Panc1 (cell line): ENCODE measurements around the gene SCRN3. TPM values are rescaled to one million over a fixed set of nuclear protein-coding genes. Genes with fewer than 3 reads are reported as not detected.

Experiments
- ATAC-seq: fragments of 200-7000 bp; cut with Tn5 transposase; 2 replicates; pipeline ENCODE4 v1.9.1; 2020; ENCODE audit warnings: mild to moderate bottlenecking, moderate library complexity
- BruUV-seq: library from RNA; stranded (reverse); fragments of 400-500 nt; replicated peaks from 2 replicates; lab custom pipeline; 2021; lab: Mats Ljungman, UMichigan
- CTCF ChIA-PET: fragments of 300-600 bp; sonication (Branson Sonifier 250); formaldehyde crosslinking; loops from one replicate; lab custom pipeline; 2022; ENCODE audit warnings: antibody characterized with exemption; lab: Charles Lee
- POLR2A ChIA-PET: fragments of 300-600 bp; sonication (Branson Sonifier 250); formaldehyde crosslinking; loops from one replicate; lab custom pipeline; 2022; ENCODE audit warnings: antibody characterized with exemption; lab: Charles Lee
- DNase-seq: peaks from one replicate; pipeline ENCODE4 v3.0.0-alpha.2; 2010; ENCODE audit warnings: low read depth, low spot score
- H3K27ac ChIP-seq: 2 replicates; pipeline ENCODE4 v1.5.1; 2011; ENCODE audit warnings: mild to moderate bottlenecking, low read length, inconsistent platforms
- H3K27me3 ChIP-seq: fragments of 200-500 bp; sonication (Bioruptor generic); 2 replicates; pipeline ENCODE4 v1.6.0; 2014; ENCODE audit warnings: low read length, inconsistent platforms; ENCODE audit not compliant: control insufficient read depth, insufficient read depth
- H3K36me3 ChIP-seq: fragments of 200-500 bp; sonication (Bioruptor generic); 2 replicates; pipeline ENCODE4 v1.5.1; 2014; ENCODE audit warnings: inconsistent platforms, mild to moderate bottlenecking, low read length, moderate library complexity; ENCODE audit not compliant: control insufficient read depth, insufficient read depth
- H3K4me1 ChIP-seq: 2 replicates; pipeline ENCODE4 v1.5.1; 2011; ENCODE audit warnings: inconsistent platforms, mild to moderate bottlenecking, low read length, moderate library complexity; ENCODE audit not compliant: control insufficient read depth, insufficient read depth
- H3K4me3 ChIP-seq, 2 experiments: 2 replicates each; pipeline ENCODE4 v1.5.1; 2011 to 2012; ENCODE audit warnings: low read depth in 2 of 2, low read length in 2 of 2, mild to moderate bottlenecking in 2 of 2, inconsistent platforms in 1 of 2, moderate library complexity in 1 of 2
- H3K9me3 ChIP-seq: fragments of 200-500 bp; sonication (Bioruptor generic); 2 replicates; pipeline ENCODE4 v1.5.1; 2014; ENCODE audit warnings: low read depth, mild to moderate bottlenecking, inconsistent platforms, low read length, moderate library complexity; ENCODE audit not compliant: control insufficient read depth, insufficient read depth
- POLR2AphosphoS5 ChIP-seq: IDR thresholded peaks from 2 replicates; pipeline ENCODE4 v1.6.1; 2012; ENCODE audit warnings: mild to moderate bottlenecking, low read depth, low read length, moderate library complexity
- SIN3A ChIP-seq: IDR thresholded peaks from 2 replicates; pipeline ENCODE4 v1.6.1; 2012; ENCODE audit warnings: low read depth, mild to moderate bottlenecking, low read length, moderate library complexity, borderline replicate concordance; ENCODE audit not compliant: insufficient read depth
- TCF7L2 ChIP-seq: IDR thresholded peaks from 2 replicates; pipeline ENCODE4 v1.6.1; 2011; ENCODE audit warnings: mild to moderate bottlenecking, low read depth, low read length, inconsistent platforms
- in situ Hi-C: cut with HindIII; loops from 2 replicates; pipeline ENCODE4 v1.10.0; 2016; ENCODE audit warnings: low sequenced_read_pairs, low pct_unique_long_range_greater_than_20kb
- intact Hi-C: fragments of 100-400 bp; cut with micrococcal nuclease; formaldehyde crosslinking; loops from one replicate; pipeline ENCODE4 v1.10.0; 2022; ENCODE audit not compliant: unreplicated experiment
- total RNA-seq: library from RNA; stranded (reverse); gene quantifications from one replicate; pipeline ENCODE4 v1.2.1, GENCODE V29; 2021; ENCODE audit not compliant: unreplicated experiment
- TF ChIP-seq, protein P1 (sequence below): fragments of 450-650 bp; IDR thresholded peaks from 2 replicates; pipeline ENCODE4 v1.5.1; 2017; ENCODE audit warnings: mild to moderate bottlenecking
- TF ChIP-seq, protein P2 (sequence below), 2 experiments: IDR thresholded peaks; 2 replicates each; pipeline ENCODE4 v1.6.1; 2011 to 2012; ENCODE audit warnings: low read depth in 2 of 2, control low read depth in 1 of 2, low read length in 1 of 2, mild to moderate bottlenecking in 1 of 2, moderate library complexity in 1 of 2; ENCODE audit not compliant: insufficient read depth in 1 of 2

SCRN3 gene
- total RNA-seq, 1 experiment from 2014 or later: 16.2 TPM

DNA sequence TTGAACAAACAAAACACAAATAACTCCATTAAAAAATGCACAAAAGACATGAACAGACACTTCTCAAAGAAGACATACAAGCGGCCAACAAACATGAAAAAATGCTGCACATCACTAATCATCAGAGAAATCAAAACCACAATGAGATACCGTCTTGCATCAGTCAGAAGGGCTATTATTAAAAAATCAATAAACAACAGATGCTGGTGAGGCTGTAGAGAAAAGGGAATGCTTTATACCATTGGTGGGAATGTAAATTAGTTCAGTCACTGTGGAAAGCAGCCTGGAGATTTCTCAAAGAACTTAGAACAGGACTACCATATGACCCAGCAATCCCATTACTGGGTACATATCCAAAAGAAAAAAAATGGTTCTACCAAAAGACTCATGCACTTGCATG is 53.5 kb downstream of the SCRN3 start:
- intact Hi-C loops (no loop called here), in situ Hi-C loops (no loop called here)
- no peaks in the 10 kb centered on the region for H3K9me3 ChIP-seq
- no peaks in the 10 kb centered on the region for H3K27me3 ChIP-seq
- TF ChIP-seq, protein P1, sequence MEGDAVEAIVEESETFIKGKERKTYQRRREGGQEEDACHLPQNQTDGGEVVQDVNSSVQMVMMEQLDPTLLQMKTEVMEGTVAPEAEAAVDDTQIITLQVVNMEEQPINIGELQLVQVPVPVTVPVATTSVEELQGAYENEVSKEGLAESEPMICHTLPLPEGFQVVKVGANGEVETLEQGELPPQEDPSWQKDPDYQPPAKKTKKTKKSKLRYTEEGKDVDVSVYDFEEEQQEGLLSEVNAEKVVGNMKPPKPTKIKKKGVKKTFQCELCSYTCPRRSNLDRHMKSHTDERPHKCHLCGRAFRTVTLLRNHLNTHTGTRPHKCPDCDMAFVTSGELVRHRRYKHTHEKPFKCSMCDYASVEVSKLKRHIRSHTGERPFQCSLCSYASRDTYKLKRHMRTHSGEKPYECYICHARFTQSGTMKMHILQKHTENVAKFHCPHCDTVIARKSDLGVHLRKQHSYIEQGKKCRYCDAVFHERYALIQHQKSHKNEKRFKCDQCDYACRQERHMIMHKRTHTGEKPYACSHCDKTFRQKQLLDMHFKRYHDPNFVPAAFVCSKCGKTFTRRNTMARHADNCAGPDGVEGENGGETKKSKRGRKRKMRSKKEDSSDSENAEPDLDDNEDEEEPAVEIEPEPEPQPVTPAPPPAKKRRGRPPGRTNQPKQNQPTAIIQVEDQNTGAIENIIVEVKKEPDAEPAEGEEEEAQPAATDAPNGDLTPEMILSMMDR: no peak
- TF ChIP-seq TCF7L2: no peak
- no peaks in the 10 kb centered on the region for H3K36me3 ChIP-seq
- no peak overlapping the region for H3K27ac ChIP-seq
- H3K4me3 ChIP-seq: no peak overlapping the region
- no TSS peak for BruUV-seq
- ATAC-seq (no peak), DNase-seq (no peak)
- H3K4me1 ChIP-seq: no peaks in the 10 kb centered on the region
- ChIA-PET CTCF (no interaction called here), POLR2A (no interaction called here)

DNA sequence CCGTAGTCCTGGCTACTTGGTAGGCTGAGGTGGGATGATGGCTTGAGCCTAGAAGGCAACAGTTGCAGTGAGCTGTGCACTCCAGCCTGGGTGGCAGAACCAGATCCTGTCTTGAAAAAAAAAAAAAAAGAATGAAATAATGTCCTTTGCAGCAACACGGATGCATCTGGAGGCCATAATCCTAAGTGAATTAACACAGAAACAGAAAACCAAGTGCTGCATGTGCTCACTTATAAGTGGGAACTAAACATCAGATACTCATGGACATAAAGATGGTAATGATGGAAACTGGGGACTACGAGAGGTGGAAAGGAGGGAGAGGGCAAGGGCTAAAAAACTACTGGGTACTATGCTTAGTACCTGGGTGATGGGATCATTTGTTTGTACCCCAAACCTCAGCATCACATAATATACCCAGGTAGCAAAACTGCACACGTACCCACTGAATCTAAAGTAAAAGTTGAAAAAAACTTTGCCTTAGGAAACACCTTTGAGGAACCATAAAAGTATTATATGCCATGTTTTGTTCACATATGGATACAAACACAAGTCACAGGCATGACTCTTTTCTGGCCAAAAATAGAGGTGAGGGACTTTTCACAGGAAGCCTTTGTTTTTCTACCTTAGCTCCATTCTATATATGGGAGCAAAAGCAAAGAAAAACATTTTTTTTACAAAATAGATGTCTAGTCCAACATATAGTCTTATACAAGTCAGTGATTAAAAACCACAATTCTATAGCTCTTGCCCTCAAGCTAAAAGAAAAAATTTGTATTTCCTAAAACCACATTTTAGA is 54.7 kb downstream of the SCRN3 start:
- POLR2A ChIA-PET: no interaction called here
- BruUV-seq: no TSS peak
- ATAC-seq: no peak
- H3K4me3 ChIP-seq: no peak overlapping the region
- no peaks in the 10 kb centered on the region for H3K36me3 ChIP-seq
- in situ Hi-C loops (no loop called here), intact Hi-C loops (no loop called here)
- H3K9me3 ChIP-seq: no peaks in the 10 kb centered on the region
- no peak overlapping the region for H3K27ac ChIP-seq
- no peak for DNase-seq
- TF ChIP-seq, protein P2, sequence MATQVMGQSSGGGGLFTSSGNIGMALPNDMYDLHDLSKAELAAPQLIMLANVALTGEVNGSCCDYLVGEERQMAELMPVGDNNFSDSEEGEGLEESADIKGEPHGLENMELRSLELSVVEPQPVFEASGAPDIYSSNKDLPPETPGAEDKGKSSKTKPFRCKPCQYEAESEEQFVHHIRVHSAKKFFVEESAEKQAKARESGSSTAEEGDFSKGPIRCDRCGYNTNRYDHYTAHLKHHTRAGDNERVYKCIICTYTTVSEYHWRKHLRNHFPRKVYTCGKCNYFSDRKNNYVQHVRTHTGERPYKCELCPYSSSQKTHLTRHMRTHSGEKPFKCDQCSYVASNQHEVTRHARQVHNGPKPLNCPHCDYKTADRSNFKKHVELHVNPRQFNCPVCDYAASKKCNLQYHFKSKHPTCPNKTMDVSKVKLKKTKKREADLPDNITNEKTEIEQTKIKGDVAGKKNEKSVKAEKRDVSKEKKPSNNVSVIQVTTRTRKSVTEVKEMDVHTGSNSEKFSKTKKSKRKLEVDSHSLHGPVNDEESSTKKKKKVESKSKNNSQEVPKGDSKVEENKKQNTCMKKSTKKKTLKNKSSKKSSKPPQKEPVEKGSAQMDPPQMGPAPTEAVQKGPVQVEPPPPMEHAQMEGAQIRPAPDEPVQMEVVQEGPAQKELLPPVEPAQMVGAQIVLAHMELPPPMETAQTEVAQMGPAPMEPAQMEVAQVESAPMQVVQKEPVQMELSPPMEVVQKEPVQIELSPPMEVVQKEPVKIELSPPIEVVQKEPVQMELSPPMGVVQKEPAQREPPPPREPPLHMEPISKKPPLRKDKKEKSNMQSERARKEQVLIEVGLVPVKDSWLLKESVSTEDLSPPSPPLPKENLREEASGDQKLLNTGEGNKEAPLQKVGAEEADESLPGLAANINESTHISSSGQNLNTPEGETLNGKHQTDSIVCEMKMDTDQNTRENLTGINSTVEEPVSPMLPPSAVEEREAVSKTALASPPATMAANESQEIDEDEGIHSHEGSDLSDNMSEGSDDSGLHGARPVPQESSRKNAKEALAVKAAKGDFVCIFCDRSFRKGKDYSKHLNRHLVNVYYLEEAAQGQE (IDR thresholded peaks at IDR 0.05; ENCODE audit: insufficient read depth in 1 of 2, low read depth in 2 of 2, low read length in 1 of 2): no peak
- TF ChIP-seq, protein P1: no peak
- no peak for TF ChIP-seq TCF7L2
- TF ChIP-seq SIN3A: no peak
- no peak for TF ChIP-seq POLR2AphosphoS5
- no peaks in the 10 kb centered on the region for H3K4me1 ChIP-seq
- CTCF ChIA-PET: no interaction called here
- H3K27me3 ChIP-seq: no peaks in the 10 kb centered on the region
